RPMI8226 (cell line): Measurements from ENCODE around the gene IL1F10.
"Not testable (repeated sequence)": the region's sequence is repeated elsewhere in the genome, so short reads cannot be mapped to it uniquely, and the experiment has no call there.

Experiments
- DNase-seq: peaks from one replicate; pipeline ENCODE4 v3.0.0-alpha.2; 2015

IL1F10 gene

GRCh38 chr2:113084249-113085000 is 16.7 kb downstream of the IL1F10 start:
- no peak for DNase-seq

- DNase-seq: no peak
Observed at GRCh38 chr2:113085542-113085941, 17.8 kb downstream of the IL1F10 start.

GRCh38 chr2:113088213-113088992 is 20.6 kb downstream of the IL1F10 start:
- no peak for DNase-seq

DNA sequence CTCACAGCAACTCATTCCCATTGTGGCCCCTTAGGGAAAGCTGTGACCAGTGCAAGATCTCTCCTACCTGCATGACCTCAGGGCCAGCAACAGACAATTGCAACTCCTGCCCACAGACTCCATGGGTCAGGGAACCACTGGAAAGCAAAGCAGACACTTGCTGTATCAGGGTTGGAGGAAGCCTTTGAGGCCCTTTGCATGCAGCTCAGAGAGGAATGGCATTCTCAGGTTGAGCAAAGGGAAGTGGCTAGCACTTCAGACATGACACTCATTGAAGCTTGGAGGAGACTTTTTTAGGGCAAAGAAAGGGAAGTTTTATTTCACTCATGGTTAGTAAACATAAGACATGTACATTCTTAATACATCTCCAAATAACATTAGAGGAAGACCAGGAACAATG is 22.1 kb downstream of the IL1F10 start:
- no peak for DNase-seq

DNA sequence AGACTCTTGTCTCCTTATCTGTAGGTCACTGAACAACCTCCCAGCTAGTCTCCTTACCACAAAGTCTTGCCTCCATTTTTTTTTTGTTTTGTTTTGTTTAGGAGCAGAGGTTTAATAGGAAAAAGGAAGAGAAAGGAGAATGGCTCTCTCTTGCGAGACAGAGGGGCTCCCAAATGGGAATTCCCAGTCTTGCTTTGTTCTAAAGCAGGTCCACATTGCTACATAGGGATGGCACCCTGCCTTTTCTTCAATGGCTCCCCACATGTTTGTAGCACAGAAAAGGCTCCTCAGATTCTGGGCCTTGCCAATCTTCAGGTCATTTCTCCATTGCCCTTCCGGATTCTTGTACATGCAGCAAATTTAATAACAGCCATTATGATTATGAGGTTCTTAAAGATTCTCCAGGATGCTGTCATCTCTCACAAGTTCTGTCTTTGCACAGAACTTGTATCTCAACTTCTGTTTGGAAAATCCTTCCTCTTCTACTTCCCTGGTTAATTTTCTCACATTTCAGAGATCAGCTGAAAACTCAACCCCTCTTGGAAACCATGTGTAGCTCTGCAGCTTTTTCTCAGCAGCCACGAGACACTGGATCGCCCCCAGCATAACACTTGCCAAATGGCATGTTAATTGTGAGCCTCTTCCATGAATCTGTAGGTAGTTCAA is 23.6 kb downstream of the IL1F10 start:
- no peak for DNase-seq

DNA sequence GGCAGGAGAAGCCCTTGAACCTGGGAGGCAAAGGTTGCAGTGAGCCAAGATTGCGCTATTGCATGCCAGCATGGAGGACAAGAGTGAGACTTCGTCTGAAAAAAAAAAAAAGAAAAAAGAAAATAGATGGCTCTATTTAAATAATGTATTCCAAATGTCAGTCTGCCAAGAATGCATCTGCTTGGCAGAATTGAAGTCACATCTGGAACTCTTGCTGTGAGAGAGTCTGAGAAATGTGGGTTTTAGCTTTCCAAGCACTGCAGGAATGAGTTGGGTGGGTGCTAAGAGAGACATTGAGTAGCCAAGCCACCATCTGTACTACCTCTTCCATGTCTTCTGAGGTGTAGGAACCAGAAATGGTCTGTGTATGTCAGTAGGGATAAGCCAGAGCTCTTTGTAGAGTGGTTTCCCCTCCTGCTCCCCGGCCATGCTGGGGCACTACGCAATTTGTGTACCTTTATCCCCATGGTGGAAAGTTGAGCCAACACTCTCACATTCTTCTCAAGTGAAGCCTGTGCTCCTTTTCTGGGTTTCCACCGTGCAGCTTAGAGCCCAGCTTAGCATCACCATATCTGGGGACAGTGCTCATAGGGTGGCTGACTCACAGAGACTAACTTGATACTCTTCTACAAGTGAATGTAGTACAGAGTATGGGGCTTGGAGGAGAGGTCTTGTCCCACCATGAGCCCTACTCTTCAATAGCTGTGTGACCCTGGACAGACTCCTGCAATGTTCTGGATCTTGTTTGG is 25.3 kb downstream of the IL1F10 start:
- DNase-seq: no peak

DNA sequence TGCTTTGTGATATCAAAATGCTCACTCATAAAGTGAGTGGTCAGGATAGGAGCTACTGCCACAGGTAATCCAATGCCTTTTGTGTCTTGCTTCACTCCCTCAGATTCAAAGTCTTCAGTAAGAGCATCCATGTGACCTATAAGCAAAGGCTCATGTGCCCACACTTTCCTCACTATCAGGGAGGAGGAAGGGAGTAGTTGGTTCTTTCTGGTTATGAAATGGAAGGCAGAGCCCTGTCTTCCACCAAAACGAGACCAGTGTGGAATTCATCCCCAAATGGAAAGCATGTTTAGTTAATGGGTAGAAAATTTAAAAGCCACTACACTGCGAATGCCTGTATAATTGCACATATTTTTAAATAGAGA is 25.8 kb downstream of the IL1F10 start:
- DNase-seq: no peak

GRCh38 chr2:113096306-113096705 is 28.5 kb downstream of the IL1F10 start:
- not testable (repeated sequence) for DNase-seq

- DNase-seq: not testable (repeated sequence)
Observed at GRCh38 chr2:113096842-113097618, 29.3 kb downstream of the IL1F10 start.

DNA sequence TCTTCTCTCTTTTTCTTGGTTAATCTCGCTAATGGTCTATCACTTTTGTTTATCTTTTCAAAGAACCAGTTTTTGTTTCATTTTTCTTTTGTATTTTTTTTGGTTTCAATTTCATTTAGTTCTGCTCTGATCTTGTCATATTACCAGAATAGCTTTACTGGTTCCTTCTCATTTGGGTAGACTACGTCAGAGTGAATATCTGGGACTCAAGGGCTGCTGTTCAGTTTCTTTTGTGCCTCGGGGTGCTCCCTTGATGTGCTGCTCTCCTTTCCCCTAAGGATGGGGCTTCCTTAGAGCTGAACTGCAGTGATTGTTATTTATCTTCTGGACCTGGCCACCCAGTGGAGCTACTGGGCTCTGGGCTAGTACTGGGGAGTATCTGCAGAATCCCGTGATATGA is 30.3 kb downstream of the IL1F10 start:
- DNase-seq: no peak

GRCh38 chr2:113098532-113098931 is 30.8 kb downstream of the IL1F10 start:
- no peak for DNase-seq

DNA sequence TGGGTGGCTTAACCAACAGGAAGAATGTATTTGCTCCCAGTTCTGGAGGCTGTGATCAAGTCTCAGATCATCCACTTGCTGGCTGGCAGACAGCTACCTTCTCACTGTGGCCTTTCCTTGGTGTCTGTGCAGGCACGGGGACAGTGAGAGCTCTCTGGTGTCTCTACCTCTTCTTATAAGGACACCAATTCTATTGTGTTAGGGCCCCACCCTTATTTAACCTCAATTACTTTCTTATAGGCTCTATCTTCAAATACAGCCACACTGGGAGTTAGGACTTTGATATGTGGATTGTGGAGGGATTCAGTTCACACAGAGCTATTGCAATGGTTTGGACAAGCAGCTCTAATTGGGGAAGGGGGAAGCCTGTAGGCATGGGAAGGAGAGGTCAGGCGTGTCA is 34.4 kb downstream of the IL1F10 start:
- no peak for DNase-seq

DNA sequence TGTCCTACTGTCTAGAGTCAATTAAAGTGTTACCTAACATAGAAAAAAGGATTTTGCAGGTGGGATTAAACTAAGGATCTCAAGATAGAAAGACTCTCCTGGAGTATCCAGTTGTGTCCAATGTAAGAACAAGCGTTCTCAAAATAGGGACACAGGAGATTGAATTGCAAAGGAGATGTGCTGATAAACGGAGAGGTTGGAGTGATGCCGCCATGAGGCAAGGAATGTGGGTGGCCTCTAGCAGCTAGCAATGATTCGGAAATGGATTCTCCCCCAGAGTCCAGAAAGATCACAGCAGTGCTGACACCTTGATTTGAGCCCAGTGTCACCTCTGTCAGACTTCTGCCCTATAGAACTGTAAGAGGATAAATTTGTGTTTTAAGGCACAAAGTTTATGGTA is 35.5 kb downstream of the IL1F10 start:
- DNase-seq: no peak

- DNase-seq: no peak
Observed at GRCh38 chr2:113104054-113104611, 36.4 kb downstream of the IL1F10 start.

- no peak for DNase-seq
Observed at GRCh38 chr2:113105047-113105785, 37.4 kb downstream of the IL1F10 start.

DNA sequence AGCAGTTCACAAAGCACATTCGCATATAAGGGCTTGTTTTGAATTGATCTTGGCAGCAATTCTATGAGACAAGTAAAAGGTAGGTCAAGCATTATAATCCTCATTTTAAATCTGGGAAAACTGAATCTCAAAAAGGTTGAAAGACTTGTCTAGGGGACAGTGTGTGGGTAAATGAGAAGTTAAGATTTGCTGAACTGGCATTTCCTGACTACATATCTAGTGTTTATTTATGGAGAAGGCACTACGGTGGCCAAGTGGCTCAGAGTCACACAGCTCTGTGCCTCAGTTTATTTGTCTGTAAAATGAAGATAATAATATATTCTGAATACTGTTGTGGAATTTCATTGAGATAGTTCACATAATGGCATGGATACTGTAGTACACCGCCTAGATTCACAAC is 43.4 kb downstream of the IL1F10 start:
- no peak for DNase-seq

- no peak for DNase-seq
Observed at GRCh38 chr2:113111823-113112287, 44.1 kb downstream of the IL1F10 start.

DNA sequence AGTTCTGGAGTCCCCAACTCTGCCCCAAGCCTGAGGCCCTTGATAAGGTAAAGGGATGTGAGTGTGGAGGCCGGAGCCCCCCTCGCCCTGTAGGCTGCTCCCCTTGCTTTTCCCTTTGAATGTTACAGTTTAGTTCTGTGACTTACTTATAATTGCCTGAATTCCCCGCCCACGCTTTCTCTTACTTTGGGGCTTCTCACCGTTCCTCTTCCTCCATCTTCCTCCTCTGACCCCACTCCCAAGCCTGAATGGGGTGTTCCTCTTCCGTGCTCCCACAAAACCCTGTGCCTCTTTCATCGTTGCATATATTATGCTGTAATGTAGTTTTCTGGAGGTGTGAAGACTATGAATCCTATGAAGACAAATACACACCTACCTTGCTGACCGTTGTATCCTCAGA is 44.7 kb downstream of the IL1F10 start:
- DNase-seq: no peak

- no peak for DNase-seq
Observed at GRCh38 chr2:113112871-113113270, 45.1 kb downstream of the IL1F10 start.

- no peak for DNase-seq
Observed at GRCh38 chr2:113113807-113114206, 46.0 kb downstream of the IL1F10 start.
